ENCODE measurements around the gene ADAM33. TPM values are rescaled to one million over a fixed set of nuclear protein-coding genes. Genes with fewer than 3 reads are reported as not detected.

The ADAM33 gene
- total and polyA plus RNA-seq, 2 of the 13 experiments (the other 11 are each of a cell fraction or from before 2014, with no cell fraction given) = not detected

GRCh38 chr20:3677733-3678132 lies 4.1 kb downstream of the ADAM33 start (continued):
- no peak for TF ChIP-seq PRDM15 (CRISPR knock-in tag; IDR thresholded peaks at IDR 0.05)
- TF ChIP-seq ZNF292 (CRISPR knock-in tag; IDR thresholded peaks at IDR 0.05; ENCODE audit: borderline replicate concordance, low read depth) = no peak
- TF ChIP-seq ZNF382 (CRISPR knock-in tag; IDR thresholded peaks at IDR 0.05; ENCODE audit: borderline replicate concordance) = no peak
- 0 out of 2 replicates have a peak, but pooled peaks have one; percentile 17 for TF ChIP-seq NRL (CRISPR knock-in tag; IDR thresholded peaks at IDR 0.05; ENCODE audit: borderline replicate concordance)
- TF ChIP-seq MXD4 (CRISPR knock-in tag; IDR thresholded peaks at IDR 0.05) = no peak
- TF ChIP-seq PAXIP1 (CRISPR knock-in tag; conservative IDR thresholded peaks at IDR 0.05) = no peak
- no peak for TF ChIP-seq ONECUT2 (CRISPR knock-in tag; IDR thresholded peaks at IDR 0.05)
- TF ChIP-seq, protein P1, sequence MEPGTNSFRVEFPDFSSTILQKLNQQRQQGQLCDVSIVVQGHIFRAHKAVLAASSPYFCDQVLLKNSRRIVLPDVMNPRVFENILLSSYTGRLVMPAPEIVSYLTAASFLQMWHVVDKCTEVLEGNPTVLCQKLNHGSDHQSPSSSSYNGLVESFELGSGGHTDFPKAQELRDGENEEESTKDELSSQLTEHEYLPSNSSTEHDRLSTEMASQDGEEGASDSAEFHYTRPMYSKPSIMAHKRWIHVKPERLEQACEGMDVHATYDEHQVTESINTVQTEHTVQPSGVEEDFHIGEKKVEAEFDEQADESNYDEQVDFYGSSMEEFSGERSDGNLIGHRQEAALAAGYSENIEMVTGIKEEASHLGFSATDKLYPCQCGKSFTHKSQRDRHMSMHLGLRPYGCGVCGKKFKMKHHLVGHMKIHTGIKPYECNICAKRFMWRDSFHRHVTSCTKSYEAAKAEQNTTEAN (CRISPR knock-in tag; conservative IDR thresholded peaks at IDR 0.05) = no peak
- TF ChIP-seq ZNF552 (CRISPR knock-in tag; IDR thresholded peaks at IDR 0.05; ENCODE audit: borderline replicate concordance) = no peak
- TF ChIP-seq SP2 (CRISPR knock-in tag; IDR thresholded peaks at IDR 0.05) = no peak
- TF ChIP-seq SIX4 (CRISPR knock-in tag; IDR thresholded peaks at IDR 0.05) = no peak
- TF ChIP-seq FOXA1 (IDR thresholded peaks at IDR 0.05) = no peak
- no peak for TF ChIP-seq FOXA1 (CRISPR knock-in tag; IDR thresholded peaks at IDR 0.05)
- no peak for TF ChIP-seq HNRNPUL1 (IDR thresholded peaks at IDR 0.05; ENCODE audit: low read depth, low read length)
- TF ChIP-seq ZFP91 (CRISPR knock-in tag; IDR thresholded peaks at IDR 0.05; ENCODE audit: borderline replicate concordance) = 0 out of 2 replicates have a peak, but pooled peaks have one; percentile 5
